Muscle of back (tissue), 13 donors: ENCODE measurements around the gene ARL5A. TPM values are rescaled to one million over a fixed set of nuclear protein-coding genes. Genes with fewer than 3 reads are reported as not detected.
"Not testable (repeated sequence)": the region's sequence is repeated elsewhere in the genome, so short reads cannot be mapped to it uniquely, and the experiment has no call there.

ENCODE experiments used
- DNase-seq, 3 donors: peaks; one replicate each; pipeline versions ENCODE4 v3.0.0 to v3.0.0-alpha.2; 2013
- long read RNA-seq, 9 donors: transcript quantifications; one replicate each; lab custom pipeline, GENCODE V29; 2026
- polyA plus RNA-seq, 10 donors: library from polyadenylated mRNA; unstranded; fragments of 120-200 nt; gene quantifications; one replicate each; pipeline ENCODE4 v1.2.1, GENCODE V29; 2013; ENCODE audit not compliant: insufficient read length in 10 of 10

ARL5A gene, protein sequence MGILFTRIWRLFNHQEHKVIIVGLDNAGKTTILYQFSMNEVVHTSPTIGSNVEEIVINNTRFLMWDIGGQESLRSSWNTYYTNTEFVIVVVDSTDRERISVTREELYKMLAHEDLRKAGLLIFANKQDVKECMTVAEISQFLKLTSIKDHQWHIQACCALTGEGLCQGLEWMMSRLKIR
- 10 to 100 TPM; 23.2 to 32.5 (median 26.0) TPM for polyA plus RNA-seq
- long read RNA-seq, donor 1, full-length matches to known transcripts, result 20 of 20 reads
- long read RNA-seq, donor 1, partial matches to known transcripts, result 0 of 20 reads
- long read RNA-seq, donor 1, other reads (novel, unspliced or antisense), result 0 of 20 reads
- long read RNA-seq, donor 2, full-length matches to known transcripts, result 13 of 13 reads
- long read RNA-seq, donor 2, partial matches to known transcripts, result 0 of 13 reads
- long read RNA-seq, donor 2, other reads (novel, unspliced or antisense), result 0 of 13 reads
- long read RNA-seq, donor 3, result 0 reads
- long read RNA-seq, donor 4, full-length matches to known transcripts, result 7 of 7 reads
- long read RNA-seq, donor 4, partial matches to known transcripts, result 0 of 7 reads
- long read RNA-seq, donor 4, other reads (novel, unspliced or antisense), result 0 of 7 reads
- long read RNA-seq, donor 5, full-length matches to known transcripts, result 15 of 15 reads
- long read RNA-seq, donor 5, partial matches to known transcripts, result 0 of 15 reads
- long read RNA-seq, donor 5, other reads (novel, unspliced or antisense), result 0 of 15 reads
- long read RNA-seq, donor 6, full-length matches to known transcripts, result 22 of 22 reads
- long read RNA-seq, donor 6, partial matches to known transcripts, result 0 of 22 reads
- long read RNA-seq, donor 6, other reads (novel, unspliced or antisense), result 0 of 22 reads
- long read RNA-seq, donor 7, full-length matches to known transcripts, result 13 of 23 reads
- long read RNA-seq, donor 7, partial matches to known transcripts, result 10 of 23 reads
- long read RNA-seq, donor 7, other reads (novel, unspliced or antisense), result 0 of 23 reads
- long read RNA-seq, donor 8, full-length matches to known transcripts, result 13 of 13 reads
- long read RNA-seq, donor 8, partial matches to known transcripts, result 0 of 13 reads
- long read RNA-seq, donor 8, other reads (novel, unspliced or antisense), result 0 of 13 reads
- long read RNA-seq, donor 9, full-length matches to known transcripts, result 6 of 6 reads
- long read RNA-seq, donor 9, partial matches to known transcripts, result 0 of 6 reads
- long read RNA-seq, donor 9, other reads (novel, unspliced or antisense), result 0 of 6 reads

GRCh38 chr2:151828143-151828889 lies at the start of gene ARL5A:
TSS of gene ARL5A (minus strand) at chr2:151828421. CDS start at chr2:151828176, 245 bp downstream.
- DNase-seq, result peak; percentile 96 to 99 (median 99)

DNA sequence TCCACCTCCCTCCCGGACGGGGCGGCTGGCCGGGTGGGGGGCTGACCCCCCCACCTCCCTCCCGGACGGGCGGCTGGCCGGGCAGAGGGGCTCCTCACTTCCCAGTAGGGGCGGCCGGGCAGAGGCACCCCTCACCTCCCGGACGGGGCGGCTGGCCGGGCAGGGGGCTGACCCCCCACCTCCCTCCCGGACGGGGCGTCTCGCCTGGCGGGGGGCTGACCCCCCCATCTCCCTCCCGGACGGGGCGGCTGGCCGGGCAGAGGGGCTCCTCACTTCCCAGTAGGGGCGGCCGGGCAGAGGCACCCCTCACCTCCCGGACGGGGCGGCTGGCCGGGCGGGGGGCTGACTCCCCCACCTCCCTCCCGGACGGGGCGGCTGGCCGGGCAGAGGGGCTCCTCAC lies 47.4 kb upstream of the ARL5A start:
- not testable (repeated sequence) for DNase-seq

- DNase-seq, result peak; percentile 22 to 40 (median 31)
These were observed 44.2 kb upstream of the ARL5A start for GRCh38 chr2:151872463-151872862.

DNA sequence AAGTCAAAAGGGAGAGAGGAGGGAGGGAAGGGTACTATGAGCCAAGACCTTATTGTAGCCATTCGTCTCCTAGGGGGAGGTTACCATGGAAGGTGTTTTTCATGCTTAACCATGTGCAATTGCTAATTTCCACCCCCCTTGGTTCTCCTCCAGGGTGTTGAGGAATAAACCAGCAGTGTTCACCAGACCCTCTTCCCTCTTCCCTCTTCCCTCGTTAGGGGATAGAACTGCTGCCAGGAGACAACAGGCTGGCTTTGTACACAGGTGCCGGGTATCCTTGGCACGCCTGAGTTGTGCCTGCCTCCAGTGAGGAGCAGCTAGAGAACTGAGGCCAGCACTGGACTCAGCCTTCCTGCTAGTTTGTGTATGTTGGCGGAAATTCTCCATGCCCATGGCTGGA lies 41.1 kb upstream of the ARL5A start:
- DNase-seq, result no peak

GRCh38 chr2:151862700-151863099 lies 34.5 kb upstream of the ARL5A start:
- no peak for DNase-seq

DNA sequence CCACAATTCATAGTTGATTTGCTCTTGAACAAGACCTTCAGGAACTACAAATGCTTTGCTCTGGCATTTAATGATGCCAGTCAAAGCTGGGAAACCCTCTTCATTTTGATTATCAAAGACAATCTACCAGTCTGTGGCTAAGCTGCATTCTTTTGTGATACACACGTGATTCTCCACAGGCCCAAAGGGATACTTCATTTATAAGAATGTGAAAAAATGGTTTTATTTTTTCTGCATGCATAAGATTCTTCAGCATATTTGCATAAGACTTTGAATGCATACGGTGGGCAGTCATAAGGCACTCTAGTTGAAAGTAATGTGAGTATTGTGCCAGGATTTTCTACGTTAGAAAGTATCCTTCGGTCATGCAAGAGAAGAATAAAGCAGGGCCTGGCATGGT lies 33.0 kb upstream of the ARL5A start:
- no peak for DNase-seq

DNA sequence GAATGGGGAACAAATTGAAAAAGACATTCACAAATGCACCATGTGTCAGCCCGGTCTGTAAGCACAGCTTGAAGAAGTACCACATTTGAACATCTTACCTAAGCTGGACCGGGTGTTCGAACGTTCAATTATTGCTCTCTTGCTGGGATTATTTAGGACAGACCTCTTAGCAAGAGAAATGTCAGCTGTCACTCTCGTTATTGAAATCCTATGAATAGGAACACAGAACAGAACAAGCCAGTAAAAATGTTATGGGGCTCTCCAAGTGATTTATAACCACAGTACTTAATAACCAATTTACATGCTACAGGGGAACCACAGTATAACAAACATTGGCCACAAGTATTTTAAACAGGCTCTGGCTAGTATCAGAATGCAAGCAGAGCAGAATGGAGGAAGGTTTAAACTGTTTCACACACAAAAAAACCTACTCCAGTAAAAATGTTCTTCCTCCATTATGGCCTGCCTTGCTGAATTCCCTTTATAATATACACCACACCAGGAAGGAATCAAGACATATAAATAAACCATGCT lies 32.5 kb upstream of the ARL5A start:
- DNase-seq, result no peak

- DNase-seq, result no peak
These were observed 32.0 kb upstream of the ARL5A start for GRCh38 chr2:151860210-151860609.

DNA sequence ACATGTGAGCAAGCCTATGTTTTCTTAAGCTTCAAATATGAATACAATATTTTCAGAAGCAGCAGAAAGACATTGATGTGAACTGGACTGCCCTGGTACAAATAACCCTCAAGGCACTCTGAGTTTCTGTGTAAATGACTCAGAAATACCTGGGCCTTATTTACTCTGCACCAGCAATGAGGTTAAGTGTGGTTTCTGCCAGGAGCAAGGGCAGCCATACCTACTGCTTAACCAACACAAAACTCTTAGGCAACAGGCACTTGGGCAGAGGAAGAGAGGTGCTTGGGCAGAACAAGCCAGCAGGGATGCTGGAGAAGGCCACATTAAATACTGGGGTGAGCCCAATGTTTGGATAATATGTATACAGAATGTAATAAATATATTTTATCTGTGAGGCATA lies 29.4 kb upstream of the ARL5A start:
- no peak for DNase-seq

GRCh38 chr2:151855111-151855510 lies 26.9 kb upstream of the ARL5A start:
- DNase-seq, result no peak

DNA sequence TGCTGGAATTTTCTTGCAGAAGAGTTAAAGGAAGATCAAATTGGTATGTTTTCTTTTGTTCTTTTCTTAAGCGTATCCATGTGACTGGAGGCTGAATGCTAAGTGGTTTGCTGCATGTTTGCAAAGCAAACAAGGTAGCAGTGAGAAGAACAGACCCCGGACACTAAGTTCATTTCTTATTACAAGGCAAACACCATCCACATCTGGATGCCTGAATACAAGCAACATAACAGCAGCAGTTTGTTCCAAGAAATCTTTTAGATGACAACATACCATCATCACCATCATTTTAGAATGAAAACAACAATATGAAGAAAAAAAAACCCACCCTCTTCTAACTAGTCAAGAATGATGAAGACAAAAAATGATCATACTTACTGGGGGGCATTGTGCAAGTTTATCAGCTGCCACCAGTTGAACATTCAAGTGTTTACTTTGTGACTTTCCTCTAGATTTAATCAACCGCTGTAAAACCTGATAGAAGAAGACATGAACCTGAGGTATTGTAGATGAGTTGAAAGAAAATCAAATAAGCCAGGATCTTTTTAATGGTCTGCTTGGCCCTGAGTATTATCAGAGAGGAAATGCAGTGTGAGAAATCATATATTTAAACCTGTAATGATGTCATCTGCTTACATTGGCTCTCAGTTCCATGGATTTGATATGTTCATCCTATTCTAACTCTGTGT lies 25.0 kb upstream of the ARL5A start:
- DNase-seq, result no peak

DNA sequence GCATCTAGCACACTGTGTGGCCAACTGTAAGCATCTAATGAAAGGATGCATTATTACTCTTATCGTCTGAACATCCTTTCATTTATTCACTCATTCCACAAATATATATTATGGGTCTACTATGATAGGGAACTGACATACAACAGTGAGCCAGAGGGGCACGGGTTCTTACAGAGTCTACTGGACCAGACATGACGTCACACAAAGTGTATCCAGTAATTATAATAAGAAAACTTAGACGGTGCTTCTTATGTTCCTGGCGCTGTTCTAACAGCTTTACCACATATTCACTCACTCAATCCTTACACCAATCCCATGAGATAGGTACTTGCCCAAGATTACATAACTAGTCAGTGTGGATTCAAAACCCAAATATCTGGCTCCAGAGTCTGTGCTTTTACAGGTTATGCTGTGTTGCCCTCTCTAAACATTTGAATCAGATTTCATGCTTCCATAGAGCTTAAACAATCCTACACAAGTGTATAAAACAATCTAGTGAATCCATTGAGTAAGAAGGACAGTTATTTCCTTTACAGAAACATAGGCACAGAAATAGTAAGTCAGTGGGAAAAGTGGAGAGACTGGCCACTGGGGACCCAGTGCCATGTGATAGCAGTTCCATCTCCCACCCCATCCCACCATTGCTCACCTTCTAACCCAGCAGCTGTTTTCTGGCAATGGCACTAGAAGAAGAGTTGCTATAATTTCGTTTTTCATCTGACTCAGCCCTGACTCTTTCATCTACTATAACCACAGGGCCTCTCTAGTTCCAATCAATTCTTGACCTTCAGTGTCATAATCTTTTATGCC lies 24.2 kb upstream of the ARL5A start:
- DNase-seq, result no peak

- DNase-seq, result no peak
These were observed 23.5 kb upstream of the ARL5A start for GRCh38 chr2:151851761-151852160.

DNA sequence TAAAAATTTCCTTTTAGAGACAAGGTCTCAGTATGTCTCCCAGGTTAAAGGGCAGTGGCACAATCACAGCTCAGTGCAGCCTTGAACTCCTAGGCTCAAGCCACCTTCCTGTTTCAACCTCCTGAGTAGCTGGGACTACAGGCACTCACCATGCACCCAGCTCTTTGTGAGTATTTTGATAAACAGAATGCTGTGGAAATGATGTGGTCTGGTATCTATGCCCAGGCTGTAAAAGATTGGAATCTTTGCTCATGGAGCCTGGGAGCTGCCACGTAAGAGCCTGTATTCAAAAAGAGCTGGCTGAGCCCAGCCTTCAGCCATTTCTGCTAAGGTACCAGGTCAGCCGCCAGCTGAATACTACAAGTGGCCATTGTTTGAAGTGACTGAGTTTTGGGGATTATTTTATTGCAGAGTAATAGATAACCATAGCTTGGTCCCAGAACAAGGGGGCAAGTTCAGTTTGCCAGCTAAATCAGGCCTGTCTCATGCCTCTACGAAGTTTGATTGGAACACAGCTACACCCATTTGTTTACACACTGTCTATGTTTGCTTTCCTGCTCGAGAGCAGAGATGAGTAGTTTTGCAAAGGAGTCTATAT lies 21.3 kb upstream of the ARL5A start:
- DNase-seq, result no peak

- no peak for DNase-seq
These were observed 17.7 kb upstream of the ARL5A start for GRCh38 chr2:151845884-151846283.

GRCh38 chr2:151845481-151845880 lies 17.3 kb upstream of the ARL5A start:
- no peak for DNase-seq

- DNase-seq, result peak in 2 of 3 donors; percentile 33 to 54
These were observed 16.1 kb upstream of the ARL5A start for GRCh38 chr2:151844211-151844896.

DNA sequence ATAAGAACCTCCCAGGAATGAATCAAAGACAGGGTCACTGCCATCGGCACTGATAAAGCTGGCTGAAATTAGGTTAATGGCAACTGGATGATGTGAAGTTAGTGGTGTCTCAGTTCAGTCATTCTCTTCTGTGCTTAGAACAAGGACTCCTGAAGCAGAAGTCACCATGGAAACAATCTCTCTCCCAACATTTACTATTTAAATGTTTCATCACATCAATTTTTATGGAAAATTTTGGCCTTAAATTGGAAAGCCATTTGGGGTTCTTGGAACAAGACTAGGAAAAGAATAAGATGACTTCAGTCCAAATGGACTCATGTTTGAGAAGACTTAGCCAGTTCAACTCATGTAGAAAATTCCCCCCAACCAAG lies 15.5 kb upstream of the ARL5A start:
- peak in 2 of 3 donors; percentile 36 to 52 for DNase-seq
